ENCODE measurements around the gene RNF212B. TPM values are rescaled to one million over a fixed set of nuclear protein-coding genes. Genes with fewer than 3 reads are reported as not detected.
A peak's percentile ranks its signal among the peaks of the same experiment; 100 is the strongest.

Gene RNF212B
- polyA plus RNA-seq, 1 donor from 2014 or later = not detected

- Histone ChIP-seq H2AFZ (ENCODE audit: low read depth, low read length) (no peak overlapping the region), H3K9me2 (ENCODE audit: insufficient read depth, low read length) (no peaks in the 10 kb centered on the region), H3K9ac (ENCODE audit: low read length) (no peak overlapping the region), H3K4me3 (ENCODE audit: low read length) (no peak overlapping the region), H3K27me3 (ENCODE audit: insufficient read depth, low read depth, low read length) (no peaks in the 10 kb centered on the region), H4K20me1 (ENCODE audit: insufficient read depth) (no peaks in the 10 kb centered on the region), H3F3A (ENCODE audit: insufficient read depth, low read length, poor library complexity, severe bottlenecking) (no peaks in the 10 kb centered on the region), H3K79me2 (replicated peaks; ENCODE audit: insufficient read depth, low read length) (peaks cover 5% of the 10 kb centered on the region), H3K36me3 (ENCODE audit: insufficient read depth, low read length) (no peaks in the 10 kb centered on the region), H3K9me3 (ENCODE audit: low read length) (no peaks in the 10 kb centered on the region), H3K4me2 (ENCODE audit: low read length) (no peak overlapping the region), H3K27ac (ENCODE audit: low read length) (no peak overlapping the region)
- TF ChIP-seq TAF1 (IDR thresholded peaks at IDR 0.05; ENCODE audit: low read depth) (no peak), RAD21 (conservative IDR thresholded peaks at IDR 0.05) (peak; percentile 29), REST (IDR thresholded peaks at IDR 0.05; ENCODE audit: borderline replicate concordance) (no peak), SMC3 (conservative IDR thresholded peaks at IDR 0.05; ENCODE audit: poor library complexity) (peak; percentile 55), POLR2AphosphoS5 (IDR thresholded peaks at IDR 0.05) (no peak), EZH2 (IDR thresholded peaks at IDR 0.05; ENCODE audit: borderline replicate concordance, insufficient read depth, low read length, poor library complexity, severe bottlenecking) (no peak), CTCF (IDR thresholded peaks at IDR 0.05; ENCODE audit: poor library complexity, severe bottlenecking) (peak; percentile 76), EP300 (conservative IDR thresholded peaks at IDR 0.05; ENCODE audit: poor library complexity, severe bottlenecking) (no peak), MXI1 (conservative IDR thresholded peaks at IDR 0.05; ENCODE audit: poor library complexity, severe bottlenecking) (no peak)
Measured at GRCh38 chr14:23294734-23295561, 57.2 kb downstream of the RNF212B start.

- no peaks in the 10 kb centered on the region for H4K20me1 ChIP-seq (ENCODE audit: insufficient read depth)
- peaks cover 7% of the 10 kb centered on the region for H3F3A ChIP-seq (ENCODE audit: insufficient read depth, low read length, poor library complexity, severe bottlenecking)
- no peak overlapping the region for H3K4me3 ChIP-seq (ENCODE audit: low read length)
- no peak for TF ChIP-seq CTCF (IDR thresholded peaks at IDR 0.05; ENCODE audit: poor library complexity, severe bottlenecking)
- no peak for TF ChIP-seq SMC3 (conservative IDR thresholded peaks at IDR 0.05; ENCODE audit: poor library complexity)
- no peak for TF ChIP-seq MXI1 (conservative IDR thresholded peaks at IDR 0.05; ENCODE audit: poor library complexity, severe bottlenecking)
- TF ChIP-seq REST (IDR thresholded peaks at IDR 0.05; ENCODE audit: borderline replicate concordance) = no peak
- peaks cover 5% of the 10 kb centered on the region for H3K79me2 ChIP-seq (replicated peaks; ENCODE audit: insufficient read depth, low read length)
- no peaks in the 10 kb centered on the region for H3K36me3 ChIP-seq (ENCODE audit: insufficient read depth, low read length)
- no peak overlapping the region for H3K9ac ChIP-seq (ENCODE audit: low read length)
- no peaks in the 10 kb centered on the region for H3K9me3 ChIP-seq (ENCODE audit: low read length)
- no peak overlapping the region for H2AFZ ChIP-seq (ENCODE audit: low read depth, low read length)
- no peak overlapping the region for H3K27ac ChIP-seq (ENCODE audit: low read length)
- H3K4me2 ChIP-seq (ENCODE audit: low read length) = no peak overlapping the region
- H3K9me2 ChIP-seq (ENCODE audit: insufficient read depth, low read length) = no peaks in the 10 kb centered on the region
- no peaks in the 10 kb centered on the region for H3K27me3 ChIP-seq (ENCODE audit: insufficient read depth, low read depth, low read length)
Measured at GRCh38 chr14:23296012-23296777, 58.5 kb downstream of the RNF212B start.
